GM19240 (cell line): ENCODE data around the gene PRM3.

ENCODE experiments used
- DNase-seq: peaks from one replicate; pipeline ENCODE4 v3.0.0; 2011; ENCODE audit warnings: low spot score; ENCODE audit not compliant: insufficient read length

PRM3 gene

DNA sequence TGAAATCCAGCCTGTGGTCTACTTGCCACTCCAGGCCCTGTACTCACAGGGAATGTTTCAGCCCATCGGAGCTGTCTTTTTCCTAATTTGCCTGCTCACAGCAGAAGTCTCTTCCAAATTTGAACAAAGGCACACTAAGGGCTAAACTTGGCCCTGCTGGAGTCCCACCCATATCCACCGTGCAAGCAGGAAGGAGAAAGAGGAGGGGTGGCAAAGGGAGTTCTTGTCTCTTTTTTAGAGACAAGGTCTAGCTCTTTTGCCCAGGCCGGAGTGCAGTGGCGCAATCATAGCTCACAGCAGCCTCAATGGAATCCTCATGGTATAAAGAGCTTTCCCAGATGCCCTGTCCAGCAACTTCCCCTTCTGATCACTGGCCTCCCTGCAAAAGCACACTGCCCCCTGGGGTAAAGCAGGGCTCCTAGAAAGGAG is 10.4 kb upstream of the PRM3 start:
- no peak for DNase-seq

- DNase-seq = no peak
Measured at GRCh38 chr16:11280616-11281522, 7.4 kb upstream of the PRM3 start, which contains the start of gene PRM1. TSS of gene PRM1 (minus strand) at chr16:11281330. CDS start at chr16:11281238, 92 bp downstream.

DNA sequence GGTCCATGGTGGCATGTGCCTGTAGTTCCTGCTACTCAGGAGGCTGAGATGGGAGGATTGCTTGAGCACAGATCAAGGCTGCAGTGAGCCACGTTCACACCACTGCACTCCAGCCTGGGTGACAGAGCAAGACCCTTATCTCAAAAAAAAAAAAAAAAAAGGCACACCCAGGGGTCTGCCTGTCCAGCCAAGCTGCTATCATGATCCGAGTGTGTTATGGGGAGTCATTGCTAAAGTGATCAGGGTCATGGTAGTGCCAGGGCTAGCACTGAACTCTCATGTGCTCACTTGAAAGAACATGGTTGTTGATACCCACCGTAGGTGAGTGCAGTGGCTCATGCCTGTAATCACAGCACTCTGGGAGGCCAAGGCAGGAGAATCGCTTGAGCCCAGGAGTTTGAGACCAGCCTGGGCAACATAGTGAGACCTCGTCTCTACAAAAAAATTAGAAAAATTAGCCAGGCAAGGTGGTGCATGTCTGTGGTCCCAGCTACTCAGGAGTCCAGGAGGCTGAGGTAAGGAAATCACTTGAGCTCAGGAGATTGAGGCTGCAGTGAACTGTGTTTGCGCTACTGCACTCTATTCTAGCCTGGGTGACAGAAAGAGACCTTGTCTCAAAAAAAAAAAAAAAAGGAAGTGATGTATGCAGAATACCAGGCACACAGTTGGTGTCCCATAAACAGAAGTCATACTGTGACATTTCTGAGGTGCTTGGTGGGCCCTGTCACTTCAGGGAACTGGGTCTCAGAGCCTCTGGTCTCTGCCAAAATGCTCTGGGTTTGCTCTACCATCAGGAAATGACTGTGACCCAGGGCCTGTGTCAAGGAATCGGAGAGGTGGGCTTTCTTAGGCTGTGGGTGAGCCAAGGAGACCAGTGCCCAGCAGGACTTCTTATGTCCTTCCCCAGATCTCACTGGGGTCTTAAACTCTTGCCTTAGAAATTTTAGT is 5.5 kb upstream of the PRM3 start:
- DNase-seq = no peak

- DNase-seq = no peak
Measured at GRCh38 chr16:11277607-11278337, 4.3 kb upstream of the PRM3 start.

- DNase-seq = no peak
Measured at GRCh38 chr16:11276896-11277593, 3.6 kb upstream of the PRM3 start.

DNA sequence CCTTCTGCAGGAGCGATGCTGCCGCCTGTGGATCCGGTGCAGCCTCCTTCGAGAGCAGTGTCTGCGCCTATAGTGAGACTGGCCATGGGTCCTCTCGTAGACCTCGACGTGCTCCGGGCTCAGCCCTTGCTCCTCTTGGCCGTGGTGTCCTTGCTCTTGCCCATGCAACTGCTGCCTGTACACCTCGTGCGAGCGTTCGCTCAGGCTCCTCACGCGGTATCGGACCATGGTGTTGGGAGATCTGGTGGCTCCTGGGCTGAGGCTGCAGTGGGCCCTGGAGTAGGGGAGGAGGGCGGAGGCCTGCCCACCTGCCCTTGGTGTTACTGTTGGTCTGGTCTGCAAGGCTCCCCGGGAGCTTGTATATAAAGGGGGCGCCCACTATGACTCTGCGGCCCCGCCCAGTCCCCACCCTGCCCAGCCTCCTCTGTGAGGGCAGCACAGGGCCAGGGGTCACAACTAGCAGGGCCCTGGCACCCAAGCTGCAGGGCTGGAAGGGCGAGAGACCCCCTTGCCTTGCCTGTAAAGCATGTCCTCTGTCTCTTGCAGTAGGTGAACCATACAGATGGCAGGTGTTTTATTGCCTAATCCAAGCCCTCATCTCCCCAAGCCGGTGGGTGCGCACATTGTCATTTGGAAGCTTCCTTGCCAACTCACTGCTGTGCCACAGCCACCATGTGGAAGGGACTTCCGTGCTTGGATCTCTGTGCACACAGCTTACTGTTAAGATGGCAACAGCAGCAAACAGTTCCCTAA is 2.9 kb upstream of the PRM3 start, which contains the start of gene PRM2:
TSS of gene PRM2 (minus strand) at position 338 of the 753 bp plus-strand sequence. CDS start at position 228, 110 bp downstream.
- no peak for DNase-seq

GRCh38 chr16:11274964-11275363 is 1.5 kb upstream of the PRM3 start:
- no peak for DNase-seq

DNA sequence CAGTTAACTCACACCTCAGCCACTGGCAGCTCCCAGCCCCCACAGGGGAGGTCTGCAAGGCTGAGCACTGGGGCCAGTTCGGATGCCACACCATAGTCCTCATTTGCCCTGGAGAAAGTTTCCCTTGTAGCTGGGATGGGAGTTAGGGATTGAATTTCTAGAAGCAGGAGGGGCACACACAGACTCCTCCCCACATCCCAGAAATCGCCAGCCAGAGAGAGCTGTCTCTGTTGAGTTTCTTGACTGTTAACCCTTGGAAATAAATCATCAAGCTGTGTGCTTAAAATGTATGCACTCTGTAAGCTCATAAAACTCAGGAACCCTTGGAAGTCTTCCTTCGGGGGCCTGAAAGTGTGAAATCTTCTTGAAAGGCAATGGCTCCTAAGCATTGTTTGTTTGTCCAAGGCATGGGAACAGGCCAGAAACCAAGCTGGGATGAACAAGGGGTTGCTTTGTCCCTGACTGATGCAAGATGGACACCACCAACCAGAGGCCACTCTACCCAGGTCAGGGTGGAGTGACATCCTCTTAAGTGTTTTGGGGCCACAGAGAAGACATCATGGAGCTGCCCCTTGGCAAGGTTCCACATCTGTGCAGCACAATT is 394 bp upstream of the PRM3 start:
- DNase-seq = no peak

- no peak for DNase-seq
Measured at GRCh38 chr16:11272484-11272883, 945 bp downstream of the PRM3 start.

- no peak for DNase-seq
Measured at GRCh38 chr16:11271610-11272009, 1.8 kb downstream of the PRM3 start.

- DNase-seq = no peak
Measured at GRCh38 chr16:11270602-11271162, 2.7 kb downstream of the PRM3 start.

DNA sequence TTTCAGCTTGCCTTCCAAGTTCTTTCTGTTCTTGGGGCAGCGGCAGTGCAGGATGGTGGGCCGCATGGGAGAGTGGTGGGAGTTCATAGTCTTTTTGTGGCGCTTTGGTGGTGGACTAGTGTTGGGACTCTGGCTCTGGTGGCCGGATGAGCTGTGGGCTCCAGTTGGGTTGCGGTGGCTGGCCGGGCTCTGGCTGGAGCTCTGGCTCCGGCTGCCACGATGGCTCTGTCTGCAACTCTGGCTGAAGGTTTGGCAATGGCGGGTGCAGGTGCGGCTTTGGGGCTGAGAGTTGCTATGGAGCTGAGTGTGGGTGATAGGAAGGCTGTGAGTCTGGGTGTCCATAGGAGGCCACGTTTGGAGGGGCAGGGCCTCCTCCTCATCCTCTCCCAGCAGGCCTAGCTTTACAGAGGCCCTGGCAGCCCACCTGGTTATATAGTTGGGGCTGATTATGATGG is 4.5 kb downstream of the PRM3 start, which contains the start of gene TNP2:
TSS of gene TNP2 (minus strand) at position 405 of the 455 bp plus-strand sequence. CDS start at position 342, 63 bp downstream.
- DNase-seq = no peak

- DNase-seq = no peak
Measured at GRCh38 chr16:11265124-11265523, 8.3 kb downstream of the PRM3 start.

DNA sequence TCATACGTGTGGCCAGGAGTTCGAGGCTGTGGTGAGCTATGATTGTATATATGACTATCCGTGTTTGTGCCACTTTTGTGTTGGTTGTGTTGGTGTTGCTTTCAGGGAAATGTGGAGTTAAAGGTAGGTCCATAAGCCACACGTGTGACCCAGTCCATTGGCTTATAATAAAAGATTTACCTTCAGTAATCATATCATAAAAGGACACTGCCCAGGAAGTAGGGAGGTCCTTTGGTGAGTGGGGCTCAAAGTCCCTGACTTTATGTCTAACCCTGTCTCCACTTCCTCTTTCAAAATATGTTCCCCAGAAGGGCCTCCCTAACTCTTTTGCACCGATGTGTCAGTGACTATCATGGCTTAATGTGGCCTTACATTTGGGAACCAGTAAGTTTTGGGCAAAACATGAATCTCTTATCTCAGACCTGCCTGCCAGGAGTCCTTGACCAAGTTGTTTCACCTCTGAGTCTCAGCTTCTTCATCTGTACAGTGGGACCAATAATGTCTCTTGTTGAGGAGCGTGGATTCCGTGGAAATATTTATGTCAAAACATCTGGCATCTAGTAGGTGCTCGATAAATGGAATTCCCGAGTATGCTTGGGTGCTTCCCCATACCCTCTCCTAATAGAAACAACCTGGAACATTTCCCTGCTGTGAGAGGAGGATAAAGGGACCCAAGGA is 9.1 kb downstream of the PRM3 start:
- no peak for DNase-seq

DNA sequence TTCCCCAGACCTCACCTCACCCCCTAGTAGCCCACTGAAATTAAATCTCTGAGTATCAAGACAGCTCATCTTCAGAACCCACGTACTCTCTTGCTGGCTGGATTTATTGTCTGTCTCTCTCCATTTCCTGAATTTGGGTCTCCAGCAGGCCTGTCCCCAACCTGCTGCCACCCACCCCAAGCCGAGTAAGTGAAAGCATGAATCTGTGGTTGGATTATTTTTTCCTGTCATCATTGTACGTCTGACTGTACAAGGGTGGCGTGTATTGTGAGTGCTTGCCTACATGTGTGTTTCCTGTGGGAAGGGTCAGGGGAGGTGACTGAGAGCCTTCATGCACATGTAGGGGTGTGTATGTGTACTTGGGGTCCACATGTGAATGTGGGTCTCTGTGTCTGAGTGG is 9.7 kb downstream of the PRM3 start:
- no peak for DNase-seq

DNA sequence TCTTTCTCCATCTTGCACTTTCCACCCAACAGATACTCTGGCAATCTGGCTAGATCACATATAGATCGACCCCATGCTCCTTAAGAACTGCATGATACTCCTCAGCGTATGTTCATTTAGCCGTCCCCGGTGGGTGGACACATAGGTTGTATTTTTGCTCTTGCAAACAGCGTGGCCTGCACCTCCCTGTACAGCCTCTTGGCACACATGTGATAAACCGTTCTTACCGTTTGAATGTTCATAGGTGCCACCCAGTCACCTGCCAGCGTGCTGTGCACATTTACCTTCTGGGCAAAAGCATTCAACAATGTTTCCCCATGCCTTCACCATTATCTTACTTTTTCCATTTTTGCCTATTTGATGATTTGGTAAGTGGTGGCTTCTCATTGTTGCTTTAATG is 10.5 kb downstream of the PRM3 start:
- DNase-seq = no peak

GRCh38 chr16:11260596-11260966 is 12.8 kb downstream of the PRM3 start:
- no peak for DNase-seq
